Left lung (tissue), 10 donors: Measurements from ENCODE around the gene ITGA3. TPM values are rescaled to one million over a fixed set of nuclear protein-coding genes. Genes with fewer than 3 reads are reported as not detected.

Experiments used
- ATAC-seq: fragments of 200-7000 bp; cut with Tn5 transposase; one replicate; pipeline ENCODE4 v1.9.1; 2020; ENCODE audit warnings: moderate library complexity
- DNase-seq, 4 donors: peaks; one replicate each; pipeline ENCODE4 v3.0.0-alpha.2; 2013 to 2020
- H3K27ac ChIP-seq, 2 donors: fragments of 200-600 bp; sonication (generic) in 1 of 2; one replicate each; pipeline versions ENCODE4 v1.5.0 to v1.8.0; 2020 to 2021
- H3K27me3 ChIP-seq, 2 donors: fragments of 200-600 bp; sonication (generic) in 1 of 2; one replicate each; pipeline versions ENCODE4 v1.5.0 to v1.8.0; 2020 to 2021
- H3K36me3 ChIP-seq, 2 donors: fragments of 200-600 bp; sonication (generic) in 1 of 2; one replicate each; pipeline versions ENCODE4 v1.5.0 to v1.8.0; 2020 to 2021
- H3K4me1 ChIP-seq, 2 donors: fragments of 200-600 bp; one replicate each; pipeline ENCODE4 v1.8.0; 2021
- H3K4me3 ChIP-seq, 2 donors: fragments of 200-600 bp; sonication (generic) in 1 of 2; one replicate each; pipeline versions ENCODE4 v1.5.0 to v1.8.0; 2020 to 2021; ENCODE audit warnings: mild to moderate bottlenecking in 1 of 2
- H3K9me3 ChIP-seq, 2 donors: fragments of 200-600 bp; sonication (generic) in 1 of 2; one replicate each; pipeline versions ENCODE4 v1.5.0 to v1.8.0; 2020 to 2021
- intact Hi-C, 2 donors: fragments of 100-400 bp; cut with DNase I; formaldehyde crosslinking; loops; one replicate each; pipeline versions ENCODE4 v1.11.2 to v1.14.2; 2022
- polyA plus RNA-seq, 6 donors: library from polyadenylated mRNA; unstranded; fragments of 120-200 nt; gene quantifications; one replicate each; pipeline ENCODE4 v1.2.1, GENCODE V29; 2013; ENCODE audit not compliant: insufficient read length in 6 of 6
- total RNA-seq, 2 donors: library from RNA; stranded (reverse); fragmentation: NEBNext Ultra II Directional; extraction: Animal tissue kit (Norgen Biotek cat#: 25700); gene quantifications; one replicate each; pipeline ENCODE4 v1.2.1, GENCODE V29; 2021
- TF ChIP-seq, protein P1 (sequence below), 2 donors: fragments of 200-600 bp; sonication (generic) in 1 of 2; IDR thresholded peaks; one replicate each; pipeline versions ENCODE4 v1.5.0 to v1.8.0; 2021; ENCODE audit warnings: antibody characterized with exemption in 2 of 2
- donor health status: DM: no; HTN: yes; CAD: no.
- donor health status: DM: no; HTN: no; CAD: no.

The ITGA3 gene
- total and polyA plus RNA-seq, 8 donors = 43.0 to 311 (median 56.5) TPM

DNA sequence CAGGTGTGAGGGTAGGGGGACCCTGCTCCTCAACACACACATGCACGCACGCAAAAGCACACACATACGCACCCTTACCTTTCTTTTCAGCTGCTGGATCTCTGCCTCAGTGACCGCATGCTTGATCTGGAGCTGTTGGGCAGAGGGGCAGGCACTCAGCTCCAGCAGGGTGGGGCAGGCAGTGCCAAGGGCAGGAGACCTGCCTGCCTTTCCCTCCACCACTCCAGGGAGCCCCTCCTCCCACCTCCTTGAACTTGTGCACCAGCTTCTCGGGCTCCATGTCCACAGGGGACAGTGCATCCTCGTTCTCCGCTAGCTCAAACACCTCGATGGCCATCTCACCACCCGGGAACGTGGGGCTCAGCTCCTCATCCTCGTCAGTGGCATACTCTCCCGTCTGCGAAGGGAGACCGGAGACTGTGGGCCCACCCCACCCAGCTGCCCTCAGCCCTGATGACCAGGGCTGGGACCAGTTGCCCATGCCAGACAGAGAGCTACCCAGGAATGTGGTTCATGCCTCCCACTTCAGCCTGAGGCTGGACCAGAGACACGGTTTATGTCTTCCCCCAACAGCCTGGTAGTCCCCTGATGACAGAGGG, 83.4 kb downstream of the ITGA3 start:
- DNase-seq (no peak), ATAC-seq (no peak)
- Histone ChIP-seq H3K27ac (peak overlapping the region in 1 of 2 donors; percentile 50), H3K9me3 (no peaks in the 10 kb centered on the region), H3K27me3 (no peaks in the 10 kb centered on the region), H3K4me3 (no peak overlapping the region), H3K36me3 (peaks cover 0 to 100% of the 10 kb centered on the region in 2 donors), H3K4me1 (peaks cover 14 to 55% of the 10 kb centered on the region in 2 donors)
- TF ChIP-seq, protein P1, sequence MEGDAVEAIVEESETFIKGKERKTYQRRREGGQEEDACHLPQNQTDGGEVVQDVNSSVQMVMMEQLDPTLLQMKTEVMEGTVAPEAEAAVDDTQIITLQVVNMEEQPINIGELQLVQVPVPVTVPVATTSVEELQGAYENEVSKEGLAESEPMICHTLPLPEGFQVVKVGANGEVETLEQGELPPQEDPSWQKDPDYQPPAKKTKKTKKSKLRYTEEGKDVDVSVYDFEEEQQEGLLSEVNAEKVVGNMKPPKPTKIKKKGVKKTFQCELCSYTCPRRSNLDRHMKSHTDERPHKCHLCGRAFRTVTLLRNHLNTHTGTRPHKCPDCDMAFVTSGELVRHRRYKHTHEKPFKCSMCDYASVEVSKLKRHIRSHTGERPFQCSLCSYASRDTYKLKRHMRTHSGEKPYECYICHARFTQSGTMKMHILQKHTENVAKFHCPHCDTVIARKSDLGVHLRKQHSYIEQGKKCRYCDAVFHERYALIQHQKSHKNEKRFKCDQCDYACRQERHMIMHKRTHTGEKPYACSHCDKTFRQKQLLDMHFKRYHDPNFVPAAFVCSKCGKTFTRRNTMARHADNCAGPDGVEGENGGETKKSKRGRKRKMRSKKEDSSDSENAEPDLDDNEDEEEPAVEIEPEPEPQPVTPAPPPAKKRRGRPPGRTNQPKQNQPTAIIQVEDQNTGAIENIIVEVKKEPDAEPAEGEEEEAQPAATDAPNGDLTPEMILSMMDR (IDR thresholded peaks at IDR 0.05) = no peak
- intact Hi-C loops = no loop called here

Other genes with a start within 250 kb of the ITGA3 start
- not detected for gene TAC4, start 208.0 kb upstream of the ITGA3 start, total RNA-seq
- 1 to 10 TPM in 2 of 6 donors, under 1 TPM in 4; 0.54 to 1.1 (median 0.70) TPM for gene TAC4, start 208.0 kb upstream of the ITGA3 start, polyA plus RNA-seq
- gene DLX4, start 86.9 kb upstream of the ITGA3 start, total RNA-seq = 1 to 10 TPM in 1 of 2 donors, under 1 TPM in 1; 0.76 to 1.3 TPM
- 1 to 10 TPM; 1.2 to 2.6 (median 1.5) TPM for gene DLX4, start 86.9 kb upstream of the ITGA3 start, polyA plus RNA-seq
- gene DLX3, start 60.9 kb upstream of the ITGA3 start, total RNA-seq = under 1 TPM; 0.52 to 0.67 TPM
- 1 to 10 TPM; 1.1 to 2.2 (median 1.4) TPM for gene DLX3, start 60.9 kb upstream of the ITGA3 start, polyA plus RNA-seq
- gene PDK2, start 39.2 kb downstream of the ITGA3 start, total RNA-seq = 10 to 100 TPM; 20.7 to 32.0 TPM
- gene PDK2, start 39.2 kb downstream of the ITGA3 start, polyA plus RNA-seq = 10 to 100 TPM; 61.0 to 83.8 (median 69.4) TPM
- gene SAMD14, start 74.0 kb downstream of the ITGA3 start, total RNA-seq = 10 to 100 TPM in 1 of 2 donors, 1 to 10 TPM in 1; 8.4 to 10.2 TPM
- gene SAMD14, start 74.0 kb downstream of the ITGA3 start, polyA plus RNA-seq = 10 to 100 TPM; 14.9 to 21.6 (median 16.6) TPM
- 10 to 100 TPM; 67.4 to 86.6 TPM for gene PPP1R9B, start 94.6 kb downstream of the ITGA3 start, total RNA-seq
- 10 to 100 TPM; 53.4 to 68.9 (median 61.5) TPM for gene PPP1R9B, start 94.6 kb downstream of the ITGA3 start, polyA plus RNA-seq
- gene SGCA, start 109.9 kb downstream of the ITGA3 start, total RNA-seq = 10 to 100 TPM in 1 of 2 donors, 1 to 10 TPM in 1; 8.3 to 18.5 TPM
- 1 to 10 TPM; 3.2 to 7.5 (median 4.8) TPM for gene SGCA, start 109.9 kb downstream of the ITGA3 start, polyA plus RNA-seq
- 1,000 to 10,000 TPM in 1 of 2 donors, 100 to 1,000 TPM in 1; 867 to 4,830 TPM for gene COL1A1, start 145.5 kb downstream of the ITGA3 start, total RNA-seq
- 100 to 1,000 TPM; 421 to 948 (median 622) TPM for gene COL1A1, start 145.5 kb downstream of the ITGA3 start, polyA plus RNA-seq
- 10 to 100 TPM in 1 of 2 donors, 1 to 10 TPM in 1; 4.4 to 10.7 TPM for gene TMEM92, start 218.4 kb downstream of the ITGA3 start, total RNA-seq
- 1 to 10 TPM; 4.4 to 6.8 (median 6.4) TPM for gene TMEM92, start 218.4 kb downstream of the ITGA3 start, polyA plus RNA-seq